HepG2 (cell line): ENCODE data around the gene LIF. TPM values are rescaled to one million over a fixed set of nuclear protein-coding genes. Genes with fewer than 3 reads are reported as not detected.
A peak's percentile ranks its signal among the peaks of the same experiment; 100 is the strongest.

ENCODE experiments used
- BCL6 ChIP-seq: IDR thresholded peaks from 2 replicates; pipeline ENCODE4 v1.6.1; 2016; ENCODE audit warnings: missing genetic modification reagents, missing compliant biosample characterization
- CTCF ChIP-seq: sonication (generic); formaldehyde crosslinking; IDR thresholded peaks from 2 replicates; pipeline ENCODE4 v1.5.0; 2020; ENCODE audit warnings: mild to moderate bottlenecking, missing genetic modification reagents, moderate library complexity
- ELF3 ChIP-seq: IDR thresholded peaks from 2 replicates; pipeline ENCODE4 v1.6.1; 2016; ENCODE audit warnings: missing genetic modification reagents, missing compliant biosample characterization
- FOSL1 ChIP-seq: sonication (generic); formaldehyde crosslinking; IDR thresholded peaks from 2 replicates; pipeline ENCODE4 v1.9.0; 2021; ENCODE audit warnings: missing genetic modification reagents, borderline replicate concordance
- FOXP4 ChIP-seq: sonication (generic); formaldehyde crosslinking; IDR thresholded peaks from 2 replicates; pipeline ENCODE4 v1.4.0; 2020; ENCODE audit warnings: missing genetic modification reagents
- HDAC2 ChIP-seq: sonication (generic); formaldehyde crosslinking; IDR thresholded peaks from 2 replicates; pipeline ENCODE4 v1.4.0; 2020; ENCODE audit warnings: missing genetic modification reagents
- HMGXB4 ChIP-seq, 2 experiments: sonication (generic) in 1 of 2; formaldehyde crosslinking in 1 of 2; IDR thresholded peaks; 2 replicates each; pipeline versions ENCODE4 v1.4.0 to v1.6.1; 2018 to 2020; ENCODE audit warnings: missing genetic modification reagents in 2 of 2, borderline replicate concordance in 1 of 2, low read depth in 1 of 2, mild to moderate bottlenecking in 1 of 2, missing biosample characterization in 1 of 2
- PAXIP1 ChIP-seq: sonication (generic); formaldehyde crosslinking; conservative IDR thresholded peaks from 2 replicates; pipeline ENCODE4 v1.4.0; 2020; ENCODE audit warnings: mild to moderate bottlenecking, missing genetic modification reagents, moderate library complexity
- POLR2G ChIP-seq: fragments of 200-400 bp; formaldehyde crosslinking; IDR thresholded peaks from 2 replicates; pipeline ENCODE4 v1.6.1; 2018; ENCODE audit warnings: mild to moderate bottlenecking, low read depth, low read length, moderate library complexity
- RCOR2 ChIP-seq: IDR thresholded peaks from 2 replicates; pipeline ENCODE4 v1.6.1; 2016; ENCODE audit warnings: missing biosample characterization, missing genetic modification reagents
- SOX6 ChIP-seq, 2 experiments: fragments of 450-650 bp in 1 of 2; sonication (generic) in 1 of 2; formaldehyde crosslinking in 1 of 2; IDR thresholded peaks; 2 replicates each; pipeline versions ENCODE4 v1.4.0 to v1.6.1; 2017 to 2020; ENCODE audit warnings: antibody characterized with exemption in 1 of 2, mild to moderate bottlenecking in 1 of 2, missing genetic modification reagents in 1 of 2
- SP5 ChIP-seq: IDR thresholded peaks from 2 replicates; pipeline ENCODE4 v1.6.1; 2016; ENCODE audit warnings: low read depth, borderline replicate concordance
- STAG1 ChIP-seq: sonication (generic); formaldehyde crosslinking; IDR thresholded peaks from 2 replicates; pipeline ENCODE4 v1.4.0; 2020; ENCODE audit warnings: missing genetic modification reagents
- ZNF335 ChIP-seq: sonication (generic); formaldehyde crosslinking; IDR thresholded peaks from 2 replicates; pipeline ENCODE4 v1.4.0; 2020; ENCODE audit warnings: missing genetic modification reagents
- ZNF33B ChIP-seq: sonication (generic); formaldehyde crosslinking; IDR thresholded peaks from 2 replicates; pipeline ENCODE4 v1.5.1; 2020; ENCODE audit warnings: mild to moderate bottlenecking, missing genetic modification reagents
- ZNF44 ChIP-seq: sonication (generic); formaldehyde crosslinking; IDR thresholded peaks from 2 replicates; pipeline ENCODE4 v1.5.1; 2020; ENCODE audit warnings: mild to moderate bottlenecking, missing genetic modification reagents
- polyA plus RNA-seq, 8 experiments: library from polyadenylated mRNA; depleted of rRNA in 3 of 8; stranded (reverse) in 7 of 8; unstranded in 1 of 8; fragments of >200 nt; fragmentation: Illumina TruSeq in 4 of 8; extraction: Trizol in 4 of 8; gene quantifications; 2 replicates each; pipeline versions ENCODE4 v1.2.1 to v1.2.3, GENCODE V29; 2011 to 2016; ENCODE audit warnings: low read depth in 4 of 8, missing spikeins in 1 of 8, mixed read lengths in 1 of 8; ENCODE audit not compliant: insufficient read depth in 1 of 8
- total RNA-seq, 5 experiments: library from RNA; depleted of rRNA; stranded (reverse); fragments of >200 nt; fragmentation: Illumina TruSeq; extraction: Trizol; gene quantifications; 2 replicates each; pipeline ENCODE4 v1.2.3, GENCODE V29; 2016; ENCODE audit warnings: low read depth in 1 of 5

The LIF gene
- total and polyA plus RNA-seq, 2 of the 13 experiments (the other 11 are each of a cell fraction or from before 2014, with no cell fraction given), result 3.6 to 8.5 TPM

GRCh38 chr22:30287648-30288418 is 41.3 kb upstream of the LIF start (continued):
- peak; percentile 88 for TF ChIP-seq CTCF (CRISPR knock-in tag)
- TF ChIP-seq SP5, result 0 out of 2 replicates have a peak, but pooled peaks have one; percentile 15
- TF ChIP-seq SOX6 (IDR thresholded peaks at IDR 0.05), result no peak
- 0 out of 2 replicates have a peak, but pooled peaks have one; percentile 16 for TF ChIP-seq SOX6 (CRISPR knock-in tag; IDR thresholded peaks at IDR 0.05)
- no peak for TF ChIP-seq ELF3
- TF ChIP-seq RCOR2 (CRISPR knock-in tag), result peak; percentile 74
- peak; percentile 30; the same call in 1 of the 2 replicates for TF ChIP-seq BCL6 (CRISPR knock-in tag)
- TF ChIP-seq ZNF44 (CRISPR knock-in tag), result no peak
- no peak for TF ChIP-seq ZNF335
- peak; percentile 16; the same call in 1 of the 2 replicates for TF ChIP-seq HDAC2 (CRISPR knock-in tag)
- no peak for TF ChIP-seq ZNF33B (CRISPR knock-in tag)
- TF ChIP-seq FOSL1 (CRISPR knock-in tag), result no peak
- no peak for TF ChIP-seq FOXP4 (CRISPR knock-in tag)
- TF ChIP-seq PAXIP1, result no peak
- peak; percentile 56 to 73; a peak in 1 of 4 replicates for TF ChIP-seq HMGXB4 (CRISPR knock-in tag; IDR thresholded peaks at IDR 0.05; ENCODE audit: borderline replicate concordance in 1 of 2, low read depth in 1 of 2)
- TF ChIP-seq STAG1, result peak; percentile 77
- no peak for TF ChIP-seq POLR2G
